ENCODE data around the gene AFG3L2.

AFG3L2 gene

DNA sequence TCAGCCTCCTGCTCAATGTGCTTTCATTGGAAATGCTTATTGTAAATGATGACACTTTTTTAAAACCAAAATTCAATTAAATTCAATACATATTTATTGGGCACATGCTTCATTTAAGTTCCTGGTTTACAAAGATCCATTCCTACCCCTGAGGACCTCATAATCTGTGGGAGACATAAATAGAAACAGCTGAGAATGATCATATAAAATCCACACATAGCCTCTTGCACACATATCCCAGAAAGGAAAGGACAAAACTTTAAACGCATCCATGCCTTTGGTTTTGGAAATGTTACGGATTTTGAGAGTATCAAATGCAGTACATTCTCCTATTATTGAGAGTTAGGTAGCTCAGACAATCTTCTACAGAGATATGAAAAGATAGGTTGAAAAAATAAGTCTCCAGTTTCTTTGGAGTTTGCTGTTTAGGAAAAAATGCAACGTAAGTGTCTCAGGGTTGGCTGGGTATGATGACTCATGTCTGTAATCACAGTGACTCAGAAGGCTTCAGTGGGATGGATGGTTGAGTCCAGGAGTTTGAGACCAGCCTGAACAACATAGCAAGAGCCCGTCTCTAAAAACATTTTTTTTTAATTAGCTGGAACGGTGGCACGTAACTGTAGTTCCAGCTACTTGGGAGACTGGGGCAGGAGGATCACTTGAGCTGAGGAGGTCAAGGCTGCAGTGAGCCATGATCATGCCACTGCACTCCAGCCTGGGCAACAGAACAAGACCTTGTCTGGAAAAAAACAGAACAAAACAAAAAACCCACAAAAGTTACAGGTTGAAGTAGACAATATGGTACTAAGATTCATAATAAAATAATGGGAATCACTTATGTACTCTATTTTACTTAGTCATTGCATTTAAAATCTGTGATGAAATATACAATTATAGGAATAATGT, 26.8 kb upstream of the AFG3L2 start:
- no peaks in the 10 kb centered on the region for H3K9me3 ChIP-seq (ENCODE audit: control insufficient read depth, low read length)
- no peak overlapping the region for H3K4me2 ChIP-seq (ENCODE audit: low read length, poor library complexity, severe bottlenecking)
- H3K36me3 ChIP-seq (ENCODE audit: control insufficient read depth in 1 of 2, insufficient read depth in 2 of 2, low read depth in 1 of 2, low read length in 2 of 2), result no peaks in the 10 kb centered on the region
- H3K4me1 ChIP-seq (ENCODE audit: control insufficient read depth, insufficient read depth, low read depth, low read length), result peaks cover 13% of the 10 kb centered on the region
- no peak overlapping the region for H2BK12ac ChIP-seq (ENCODE audit: low read length in 2 of 2)
- H3K18ac ChIP-seq (ENCODE audit: low read depth in 1 of 2, low read length in 2 of 2), result peak overlapping the region in 1 of 2 experiments; percentile 56
- H2AK5ac ChIP-seq (ENCODE audit: low read length, severe bottlenecking), result no peak overlapping the region
- no peak overlapping the region for H2BK120ac ChIP-seq (ENCODE audit: low read depth, low read length)
- WGBS, result 26% methylated on average over 5 of the region's 6 CpGs
- peak overlapping the region in 1 of 2 experiments; percentile 36 for H3K4me3 ChIP-seq (ENCODE audit: insufficient read depth in 1 of 2, low read depth in 1 of 2, low read length in 2 of 2)
- no peak overlapping the region for H2BK5ac ChIP-seq (ENCODE audit: low read depth, low read length, poor library complexity, severe bottlenecking)
- no peak overlapping the region for H3K4ac ChIP-seq (ENCODE audit: low read depth in 1 of 2, low read length in 2 of 2)
- no peak overlapping the region for H4K8ac ChIP-seq (ENCODE audit: low read length)
- DNase-seq, result peak; percentile 89
- peak overlapping the region; percentile 70 for H3K27ac ChIP-seq (ENCODE audit: low read length, poor library complexity, severe bottlenecking)
- H3K79me1 ChIP-seq (replicated peaks; ENCODE audit: low read length, poor library complexity, severe bottlenecking), result no peaks in the 10 kb centered on the region
- H2BK15ac ChIP-seq (ENCODE audit: low read depth, poor library complexity, severe bottlenecking), result no peak overlapping the region
- H3K23ac ChIP-seq (ENCODE audit: low read length in 2 of 2), result no peak overlapping the region
- H4K91ac ChIP-seq (ENCODE audit: low read length), result no peak overlapping the region
- peak overlapping the region; percentile 74 for H3K9ac ChIP-seq (ENCODE audit: low read length)
- no peak overlapping the region for H2AFZ ChIP-seq (ENCODE audit: low read depth, low read length)
- peaks cover 3% of the 10 kb centered on the region in 2 experiments for H3K27me3 ChIP-seq (ENCODE audit: control insufficient read depth in 1 of 2, insufficient read depth in 1 of 2, low read length in 2 of 2)
- no peak overlapping the region for H3K14ac ChIP-seq (ENCODE audit: low read length in 2 of 2)

DNA sequence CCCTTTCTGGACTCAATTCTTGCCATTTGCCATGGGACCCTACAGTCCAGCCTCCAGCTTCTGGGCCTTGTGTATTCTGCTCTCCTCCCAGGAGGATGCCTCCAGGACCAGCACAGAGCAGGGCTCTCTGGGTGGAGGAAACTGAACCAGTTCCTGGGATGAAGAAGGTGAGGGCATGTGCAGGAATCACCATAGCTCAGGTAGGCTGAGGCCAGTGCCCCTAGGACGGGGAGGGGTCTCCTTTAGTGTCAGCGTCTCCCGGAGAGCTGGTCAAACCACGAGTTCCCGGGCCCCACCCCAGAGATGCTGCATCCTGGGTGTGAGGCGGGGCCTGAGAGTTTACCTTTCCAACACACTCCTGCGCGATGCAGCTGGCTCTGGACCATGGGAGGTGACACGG, 24.9 kb upstream of the AFG3L2 start:
- peak overlapping the region; percentile 57 for H2AK5ac ChIP-seq (ENCODE audit: low read length, severe bottlenecking)
- no peak overlapping the region for H3K18ac ChIP-seq (ENCODE audit: low read depth in 1 of 2, low read length in 2 of 2)
- H3K79me1 ChIP-seq (replicated peaks; ENCODE audit: low read length, poor library complexity, severe bottlenecking), result no peaks in the 10 kb centered on the region
- no peak overlapping the region for H3K23ac ChIP-seq (ENCODE audit: low read length in 2 of 2)
- no peak overlapping the region for H3K9ac ChIP-seq (ENCODE audit: low read length)
- H3K36me3 ChIP-seq (ENCODE audit: control insufficient read depth in 1 of 2, insufficient read depth in 2 of 2, low read depth in 1 of 2, low read length in 2 of 2), result no peaks in the 10 kb centered on the region
- H2BK15ac ChIP-seq (ENCODE audit: low read depth, poor library complexity, severe bottlenecking), result no peak overlapping the region
- peaks cover 5% of the 10 kb centered on the region for H3K4me1 ChIP-seq (ENCODE audit: control insufficient read depth, insufficient read depth, low read depth, low read length)
- no peak overlapping the region for H2BK120ac ChIP-seq (ENCODE audit: low read depth, low read length)
- no peak overlapping the region for H4K91ac ChIP-seq (ENCODE audit: low read length)
- no peak overlapping the region for H2BK5ac ChIP-seq (ENCODE audit: low read depth, low read length, poor library complexity, severe bottlenecking)
- H3K9me3 ChIP-seq (ENCODE audit: control insufficient read depth, low read length), result no peaks in the 10 kb centered on the region
- no peak overlapping the region for H3K4me2 ChIP-seq (ENCODE audit: low read length, poor library complexity, severe bottlenecking)
- H3K14ac ChIP-seq (ENCODE audit: low read length in 2 of 2), result no peak overlapping the region
- no peak overlapping the region for H2AFZ ChIP-seq (ENCODE audit: low read depth, low read length)
- peaks cover 3% of the 10 kb centered on the region in 2 experiments for H3K27me3 ChIP-seq (ENCODE audit: control insufficient read depth in 1 of 2, insufficient read depth in 1 of 2, low read length in 2 of 2)
- no peak overlapping the region for H3K4me3 ChIP-seq (ENCODE audit: insufficient read depth in 1 of 2, low read depth in 1 of 2, low read length in 2 of 2)
- no peak overlapping the region for H3K4ac ChIP-seq (ENCODE audit: low read depth in 1 of 2, low read length in 2 of 2)
- WGBS, result 82% methylated on average over 9 of the region's 9 CpGs
- no peak overlapping the region for H3K27ac ChIP-seq (ENCODE audit: low read length, poor library complexity, severe bottlenecking)
- no peak for DNase-seq
- H4K8ac ChIP-seq (ENCODE audit: low read length), result no peak overlapping the region
- no peak overlapping the region for H2BK12ac ChIP-seq (ENCODE audit: low read length in 2 of 2)

DNA sequence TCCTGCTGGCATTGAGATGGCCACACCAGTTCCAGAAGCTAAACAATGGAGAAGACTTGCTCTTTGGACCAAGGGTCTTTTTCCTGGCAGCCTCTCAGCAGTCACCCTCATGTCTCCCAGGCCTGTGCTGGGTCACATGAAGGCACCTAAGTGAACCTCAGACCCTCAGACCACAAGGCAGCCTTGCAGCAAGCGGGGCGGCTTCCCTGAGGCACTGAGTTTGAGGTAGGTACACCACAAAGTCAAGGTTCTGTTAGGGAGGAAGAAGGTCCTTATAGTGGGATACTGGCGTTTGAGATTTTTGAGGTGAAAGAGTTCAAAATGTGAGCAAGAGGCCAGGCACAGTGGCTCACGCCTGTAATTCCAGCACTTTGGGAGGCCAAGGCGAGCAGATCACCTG, 22.2 kb upstream of the AFG3L2 start:
- Histone ChIP-seq H3K79me1 (replicated peaks; ENCODE audit: low read length, poor library complexity, severe bottlenecking) (no peaks in the 10 kb centered on the region), H2BK5ac (ENCODE audit: low read depth, low read length, poor library complexity, severe bottlenecking) (no peak overlapping the region), H3K9me3 (ENCODE audit: control insufficient read depth, low read length) (no peaks in the 10 kb centered on the region), H3K27me3 (ENCODE audit: control insufficient read depth in 1 of 2, insufficient read depth in 1 of 2, low read length in 2 of 2) (peaks cover 0 to 10% of the 10 kb centered on the region in 2 experiments), H2BK120ac (ENCODE audit: low read depth, low read length) (no peak overlapping the region), H3K9ac (ENCODE audit: low read length) (no peak overlapping the region), H3K4me3 (ENCODE audit: insufficient read depth in 1 of 2, low read depth in 1 of 2, low read length in 2 of 2) (no peak overlapping the region), H3K23ac (ENCODE audit: low read length in 2 of 2) (no peak overlapping the region), H2AFZ (ENCODE audit: low read depth, low read length) (no peak overlapping the region), H3K4ac (ENCODE audit: low read depth in 1 of 2, low read length in 2 of 2) (peak overlapping the region in 1 of 2 experiments; percentile 13), H3K4me2 (ENCODE audit: low read length, poor library complexity, severe bottlenecking) (no peak overlapping the region), H3K14ac (ENCODE audit: low read length in 2 of 2) (no peak overlapping the region), H3K36me3 (ENCODE audit: control insufficient read depth in 1 of 2, insufficient read depth in 2 of 2, low read depth in 1 of 2, low read length in 2 of 2) (no peaks in the 10 kb centered on the region), H3K27ac (ENCODE audit: low read length, poor library complexity, severe bottlenecking) (no peak overlapping the region), H4K8ac (ENCODE audit: low read length) (no peak overlapping the region), H3K18ac (ENCODE audit: low read depth in 1 of 2, low read length in 2 of 2) (no peak overlapping the region), H2BK15ac (ENCODE audit: low read depth, poor library complexity, severe bottlenecking) (no peak overlapping the region), H4K91ac (ENCODE audit: low read length) (no peak overlapping the region), H3K4me1 (ENCODE audit: control insufficient read depth, insufficient read depth, low read depth, low read length) (peaks cover 9% of the 10 kb centered on the region), H2AK5ac (ENCODE audit: low read length, severe bottlenecking) (no peak overlapping the region), H2BK12ac (ENCODE audit: low read length in 2 of 2) (no peak overlapping the region)
- DNase-seq, result no peak
- WGBS, result 97% methylated on average over 5 of the region's 5 CpGs

DNA sequence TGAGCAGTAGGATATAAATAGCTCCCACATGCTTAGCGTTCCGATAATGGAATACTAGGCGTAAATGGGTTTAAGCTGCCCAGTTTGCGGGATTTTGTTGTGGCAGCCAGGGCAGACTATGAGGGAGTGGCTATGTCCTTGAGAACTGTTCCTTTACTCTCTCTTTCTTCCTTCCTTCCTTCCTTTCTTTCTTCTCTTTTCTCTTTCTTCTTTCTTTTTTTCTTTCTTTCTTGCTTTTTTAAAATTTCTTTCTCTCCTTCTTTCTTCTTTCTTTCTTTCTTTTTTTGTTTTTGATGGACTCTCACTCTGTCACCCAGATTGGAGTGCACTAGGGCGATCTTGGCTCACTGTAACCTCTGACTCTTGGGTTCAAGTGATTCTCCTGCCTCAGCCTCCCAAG, 21.6 kb upstream of the AFG3L2 start:
- WGBS, result 85% methylated on average over 5 of the region's 5 CpGs
- H3K4me1 ChIP-seq (ENCODE audit: control insufficient read depth, insufficient read depth, low read depth, low read length), result peaks cover 7% of the 10 kb centered on the region
- H2BK120ac ChIP-seq (ENCODE audit: low read depth, low read length), result no peak overlapping the region

More for the DNA sequence above, 21.6 kb upstream of the AFG3L2 start:
- H3K27ac ChIP-seq (ENCODE audit: low read length, poor library complexity, severe bottlenecking), result no peak overlapping the region
- no peak overlapping the region for H3K18ac ChIP-seq (ENCODE audit: low read depth in 1 of 2, low read length in 2 of 2)
- H3K14ac ChIP-seq (ENCODE audit: low read length in 2 of 2), result no peak overlapping the region
- no peak overlapping the region for H2BK5ac ChIP-seq (ENCODE audit: low read depth, low read length, poor library complexity, severe bottlenecking)
- H3K9me3 ChIP-seq (ENCODE audit: control insufficient read depth, low read length), result no peaks in the 10 kb centered on the region
- no peak overlapping the region for H4K91ac ChIP-seq (ENCODE audit: low read length)
- no peak overlapping the region for H3K9ac ChIP-seq (ENCODE audit: low read length)
- H2AK5ac ChIP-seq (ENCODE audit: low read length, severe bottlenecking), result no peak overlapping the region
- no peak overlapping the region for H2BK15ac ChIP-seq (ENCODE audit: low read depth, poor library complexity, severe bottlenecking)
- H3K23ac ChIP-seq (ENCODE audit: low read length in 2 of 2), result no peak overlapping the region
- H3K27me3 ChIP-seq (ENCODE audit: control insufficient read depth in 1 of 2, insufficient read depth in 1 of 2, low read length in 2 of 2), result peaks cover 0 to 12% of the 10 kb centered on the region in 2 experiments
- H2BK12ac ChIP-seq (ENCODE audit: low read length in 2 of 2), result no peak overlapping the region
- no peak for DNase-seq
- no peak overlapping the region for H2AFZ ChIP-seq (ENCODE audit: low read depth, low read length)
- H3K4ac ChIP-seq (ENCODE audit: low read depth in 1 of 2, low read length in 2 of 2), result no peak overlapping the region
- no peaks in the 10 kb centered on the region for H3K79me1 ChIP-seq (replicated peaks; ENCODE audit: low read length, poor library complexity, severe bottlenecking)
- no peak overlapping the region for H3K4me2 ChIP-seq (ENCODE audit: low read length, poor library complexity, severe bottlenecking)
- no peak overlapping the region for H4K8ac ChIP-seq (ENCODE audit: low read length)
- no peaks in the 10 kb centered on the region for H3K36me3 ChIP-seq (ENCODE audit: control insufficient read depth in 1 of 2, insufficient read depth in 2 of 2, low read depth in 1 of 2, low read length in 2 of 2)
- H3K4me3 ChIP-seq (ENCODE audit: insufficient read depth in 1 of 2, low read depth in 1 of 2, low read length in 2 of 2), result no peak overlapping the region

Measured in mesenchymal stem cell (in vitro differentiated cells and primary cell).